ENCODE results near the gene NAP1L1.

Gene NAP1L1

GRCh38 chr12:76042147-76042546 lies 42.3 kb downstream of the NAP1L1 start:
- peaks cover 2% of the 10 kb centered on the region for H3K36me3 ChIP-seq
- H3K27me3 ChIP-seq (ENCODE audit: insufficient read depth, low read depth, severe bottlenecking): no peaks in the 10 kb centered on the region
- no peak overlapping the region for H3K27ac ChIP-seq
- DNase-seq: no peak
- no peak for TF ChIP-seq CTCF (IDR thresholded peaks at IDR 0.05; ENCODE audit: low read depth, low read length)
- H3K4me3 ChIP-seq (ENCODE audit: low read depth, low read length): no peak overlapping the region
- no peaks in the 10 kb centered on the region for H3K9me3 ChIP-seq (ENCODE audit: severe bottlenecking)

GRCh38 chr12:76041406-76041805 lies 43.1 kb downstream of the NAP1L1 start:
- TF ChIP-seq CTCF (IDR thresholded peaks at IDR 0.05; ENCODE audit: low read depth, low read length): no peak
- Histone ChIP-seq H3K27ac (no peak overlapping the region), H3K9me3 (ENCODE audit: severe bottlenecking) (no peaks in the 10 kb centered on the region), H3K4me3 (ENCODE audit: low read depth, low read length) (no peak overlapping the region), H3K36me3 (no peaks in the 10 kb centered on the region; the same call in none of the 2 replicates), H3K27me3 (ENCODE audit: insufficient read depth, low read depth, severe bottlenecking) (no peaks in the 10 kb centered on the region)
- DNase-seq: no peak

- DNase-seq: no peak
- no peaks in the 10 kb centered on the region for H3K9me3 ChIP-seq (ENCODE audit: severe bottlenecking)
- no peak for TF ChIP-seq CTCF (IDR thresholded peaks at IDR 0.05; ENCODE audit: low read depth, low read length)
- H3K4me3 ChIP-seq (ENCODE audit: low read depth, low read length): no peak overlapping the region
- no peak overlapping the region for H3K27ac ChIP-seq
- no peaks in the 10 kb centered on the region; the same call in none of the 2 replicates for H3K36me3 ChIP-seq
- H3K27me3 ChIP-seq (ENCODE audit: insufficient read depth, low read depth, severe bottlenecking): no peaks in the 10 kb centered on the region
These were observed 44.0 kb downstream of the NAP1L1 start for GRCh38 chr12:76040461-76040860.

GRCh38 chr12:76038176-76038575 lies 46.3 kb downstream of the NAP1L1 start:
- DNase-seq: no peak
- Histone ChIP-seq H3K36me3 (no peaks in the 10 kb centered on the region), H3K27ac (no peak overlapping the region), H3K27me3 (ENCODE audit: insufficient read depth, low read depth, severe bottlenecking) (no peaks in the 10 kb centered on the region), H3K9me3 (ENCODE audit: severe bottlenecking) (no peaks in the 10 kb centered on the region), H3K4me3 (ENCODE audit: low read depth, low read length) (no peak overlapping the region)
- TF ChIP-seq CTCF (IDR thresholded peaks at IDR 0.05; ENCODE audit: low read depth, low read length): no peak

GRCh38 chr12:76037130-76038103 lies 47.1 kb downstream of the NAP1L1 start:
- no peak overlapping the region for H3K4me3 ChIP-seq (ENCODE audit: low read depth, low read length)
- H3K27ac ChIP-seq: no peak overlapping the region
- no peaks in the 10 kb centered on the region for H3K36me3 ChIP-seq
- no peaks in the 10 kb centered on the region for H3K27me3 ChIP-seq (ENCODE audit: insufficient read depth, low read depth, severe bottlenecking)
- peak; percentile 34 for DNase-seq
- no peaks in the 10 kb centered on the region for H3K9me3 ChIP-seq (ENCODE audit: severe bottlenecking)
- TF ChIP-seq CTCF (IDR thresholded peaks at IDR 0.05; ENCODE audit: low read depth, low read length): peak; percentile 76
